PC-9 (cell line): ENCODE results near the gene WDR7. TPM values are rescaled to one million over a fixed set of nuclear protein-coding genes. Genes with fewer than 3 reads are reported as not detected.

ENCODE experiments used
- BruUV-seq: library from RNA; stranded (reverse); fragments of 400-500 nt; replicated peaks from 2 replicates; lab custom pipeline; 2021; lab: Mats Ljungman, UMichigan
- CTCF ChIA-PET: fragments of 300-600 bp; sonication (Branson Sonifier 250); formaldehyde crosslinking; loops from one replicate; lab custom pipeline; 2022; ENCODE audit warnings: antibody characterized with exemption; lab: Charles Lee
- POLR2A ChIA-PET: fragments of 300-600 bp; sonication (Branson Sonifier 250); formaldehyde crosslinking; loops from one replicate; lab custom pipeline; 2022; ENCODE audit warnings: antibody characterized with exemption; ENCODE audit not compliant: unreplicated experiment; lab: Charles Lee
- DNase-seq, 2 experiments: peaks; one replicate each; pipeline versions ENCODE4 v3.0.0 to v3.0.0-alpha.2; 2015 to 2022; ENCODE audit warnings: mixed read lengths in 1 of 2
- H2AFZ ChIP-seq: fragments of 200-600 bp; sonication (generic); 2 replicates; pipeline ENCODE4 v1.8.1; 2017; ENCODE audit warnings: antibody characterized with exemption
- H3F3A ChIP-seq: fragments of 200-600 bp; sonication (generic); 2 replicates; pipeline ENCODE4 v1.8.1; 2017; ENCODE audit warnings: antibody characterized with exemption, mild to moderate bottlenecking, low read depth; ENCODE audit not compliant: insufficient read depth
- H3K27ac ChIP-seq: fragments of 200-600 bp; sonication (generic); 2 replicates; pipeline ENCODE4 v1.6.1; 2016; ENCODE audit warnings: mixed run types
- H3K27me3 ChIP-seq: fragments of 200-600 bp; sonication (generic); 2 replicates; pipeline ENCODE4 v1.6.1; 2016; ENCODE audit warnings: low read depth, mixed run types; ENCODE audit not compliant: insufficient read depth
- H3K36me3 ChIP-seq: fragments of 200-600 bp; sonication (generic); 2 replicates; pipeline ENCODE4 v1.6.1; 2016; ENCODE audit warnings: low read depth, mixed run types
- H3K4me1 ChIP-seq: fragments of 200-600 bp; sonication (generic); replicated peaks from 2 replicates; pipeline ENCODE4 v1.6.1; 2016; ENCODE audit warnings: mixed run types; ENCODE audit not compliant: insufficient read depth
- H3K4me2 ChIP-seq: fragments of 200-600 bp; sonication (generic); 2 replicates; pipeline ENCODE4 v1.6.1; 2017; ENCODE audit warnings: mixed run types
- H3K4me3 ChIP-seq: fragments of 200-600 bp; sonication (generic); 2 replicates; pipeline ENCODE4 v1.6.1; 2016; ENCODE audit warnings: mixed run types
- H3K79me2 ChIP-seq: fragments of 200-600 bp; sonication (generic); 2 replicates; pipeline ENCODE4 v1.6.1; 2017; ENCODE audit warnings: low read depth, mixed run types
- H3K9me2 ChIP-seq: fragments of 200-600 bp; sonication (generic); 2 replicates; pipeline ENCODE4 v1.8.1; 2017; ENCODE audit warnings: mild to moderate bottlenecking; ENCODE audit not compliant: insufficient read depth
- H3K9me3 ChIP-seq: fragments of 200-600 bp; sonication (generic); 2 replicates; pipeline ENCODE4 v1.8.1; 2016; ENCODE audit warnings: low read depth; ENCODE audit not compliant: insufficient read depth
- H4K20me1 ChIP-seq: fragments of 200-600 bp; sonication (generic); 2 replicates; pipeline ENCODE4 v1.8.1; 2017; ENCODE audit not compliant: insufficient read depth
- CTCF ChIP-seq: fragments of 200-600 bp; sonication (generic); conservative IDR thresholded peaks from 2 replicates; pipeline ENCODE4 v1.6.1; 2017; ENCODE audit warnings: mixed run types, antibody characterized with exemption, mild to moderate bottlenecking, moderate library complexity
- EZH2 ChIP-seq: fragments of 200-600 bp; sonication (generic); IDR thresholded peaks from 2 replicates; pipeline ENCODE4 v1.8.0; 2017; ENCODE audit warnings: antibody characterized with exemption, low read depth
- intact Hi-C: fragments of 100-400 bp; cut with micrococcal nuclease; formaldehyde crosslinking; loops from one replicate; pipeline ENCODE4 v1.10.0; 2022; ENCODE audit not compliant: unreplicated experiment
- total RNA-seq: library from RNA; stranded (reverse); gene quantifications from 2 replicates; pipeline ENCODE4 v1.2.3, GENCODE V29; 2021

Gene WDR7
- total RNA-seq, 1 experiment from 2014 or later = 7.7 TPM

- POLR2A ChIA-PET = interaction anchor here (0.7 kb wide), 1 partner anchor 68 kb away, joined by 9 read pairs; no protein-coding TSS in a partner anchor
- intact Hi-C loops = no loop called here
- CTCF ChIA-PET = no interaction called here
These were observed 352.2 kb downstream of the WDR7 start for GRCh38 chr18:57003342-57003741.

GRCh38 chr18:57004366-57005121 lies 353.4 kb downstream of the WDR7 start:
- TF ChIP-seq EZH2 (no peak), CTCF (no peak)
- Histone ChIP-seq H3F3A (peaks cover 7% of the 10 kb centered on the region; the same call in 1 of the 2 replicates), H3K36me3 (0 out of 2 replicates have a peak, but pooled peaks cover 3% of the 10 kb centered on the region), H2AFZ (no peak overlapping the region), H3K27me3 (no peaks in the 10 kb centered on the region), H3K4me3 (no peak overlapping the region), H3K79me2 (no peaks in the 10 kb centered on the region), H4K20me1 (no peaks in the 10 kb centered on the region), H3K4me1 (peaks cover 17% of the 10 kb centered on the region), H3K27ac (no peak overlapping the region), H3K9me3 (peaks cover 4% of the 10 kb centered on the region), H3K4me2 (no peak overlapping the region), H3K9me2 (no peaks in the 10 kb centered on the region)
- intact Hi-C loops = no loop called here
- peak in 1 of 2 experiments; percentile 47 for DNase-seq
- BruUV-seq = no TSS peak
- CTCF ChIA-PET = no interaction called here
- POLR2A ChIA-PET = no interaction called here

More at GRCh38 chr18:57003342-57003741, 352.2 kb downstream of the WDR7 start:
- Histone ChIP-seq H3K79me2 (no peaks in the 10 kb centered on the region), H3K4me2 (no peak overlapping the region), H3K27me3 (no peaks in the 10 kb centered on the region), H2AFZ (no peak overlapping the region), H3F3A (peaks cover 7% of the 10 kb centered on the region; the same call in 1 of the 2 replicates), H3K36me3 (0 out of 2 replicates have a peak, but pooled peaks cover 3% of the 10 kb centered on the region), H3K27ac (no peak overlapping the region), H3K4me1 (peaks cover 9% of the 10 kb centered on the region), H3K9me3 (no peaks in the 10 kb centered on the region; the same call in 1 of the 2 replicates), H3K4me3 (no peak overlapping the region), H3K9me2 (no peaks in the 10 kb centered on the region), H4K20me1 (no peaks in the 10 kb centered on the region)
- TF ChIP-seq EZH2 (no peak), CTCF (no peak)
- no peak for DNase-seq
- BruUV-seq = no TSS peak

- no TSS peak for BruUV-seq
- H3K27ac ChIP-seq = no peak overlapping the region
These were observed 357.0 kb downstream of the WDR7 start for GRCh38 chr18:57008001-57008686.

More at GRCh38 chr18:57008001-57008686, 357.0 kb downstream of the WDR7 start:
- H3K9me2 ChIP-seq = no peaks in the 10 kb centered on the region
- H3K4me2 ChIP-seq = no peak overlapping the region
- no peaks in the 10 kb centered on the region for H4K20me1 ChIP-seq
- H3K27me3 ChIP-seq = no peaks in the 10 kb centered on the region
- POLR2A ChIA-PET = no interaction called here
- CTCF ChIA-PET = no interaction called here
- H3K4me1 ChIP-seq = peaks cover 17% of the 10 kb centered on the region
- peaks cover 7% of the 10 kb centered on the region; the same call in 1 of the 2 replicates for H3F3A ChIP-seq
- no peak overlapping the region for H3K4me3 ChIP-seq
- no peak overlapping the region for H2AFZ ChIP-seq
- H3K9me3 ChIP-seq = peaks cover 4% of the 10 kb centered on the region
- intact Hi-C loops = no loop called here
- no peak for DNase-seq
- H3K36me3 ChIP-seq = 0 out of 2 replicates have a peak, but pooled peaks cover 3% of the 10 kb centered on the region
- no peaks in the 10 kb centered on the region for H3K79me2 ChIP-seq
- TF ChIP-seq CTCF (no peak), EZH2 (no peak)
